GM12892 (cell line): ENCODE data around the gene P2RY8.
"Not testable (repeated sequence)": the region's sequence is repeated elsewhere in the genome, so short reads cannot be mapped to it uniquely, and the experiment has no call there.

Experiments
- POLR2A ChIP-seq: IDR thresholded peaks from 2 replicates; pipeline ENCODE4 v1.6.1; 2011; ENCODE audit warnings: low read depth, low read length, control low read depth
- POLR2AphosphoS5 ChIP-seq: IDR thresholded peaks from 2 replicates; pipeline ENCODE4 v1.6.1; 2011; ENCODE audit warnings: low read depth, low read length, control low read depth
- TAF1 ChIP-seq: IDR thresholded peaks from 2 replicates; pipeline ENCODE4 v1.6.1; 2011; ENCODE audit warnings: low read depth, mild to moderate bottlenecking, control low read depth, low read length, borderline replicate concordance

DNA sequence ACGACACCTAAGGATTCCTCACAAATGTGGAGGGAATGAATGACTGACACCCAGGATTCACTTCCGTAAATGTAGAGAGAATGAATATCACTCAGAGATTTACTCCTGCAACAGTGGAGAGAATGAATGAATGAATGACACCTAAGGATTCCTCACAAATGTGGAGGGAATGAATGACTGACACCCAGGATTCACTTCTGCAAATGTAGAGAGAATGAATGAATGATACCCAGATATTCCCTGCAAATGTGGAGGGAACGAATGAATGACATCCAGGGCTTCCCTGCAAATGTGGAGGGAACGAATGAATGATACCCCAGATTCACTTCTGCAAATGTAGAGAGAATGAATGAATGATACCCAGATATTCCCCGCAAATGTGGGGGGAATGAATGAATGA is 47.6 kb downstream of the P2RY8 start:
- not testable (repeated sequence) for TF ChIP-seq POLR2AphosphoS5, POLR2A, TAF1
